Erythroblast (primary cell): Measurements from ENCODE around the gene CAMSAP1.

Experiments
- GATA1 ChIP-seq: IDR thresholded peaks from 2 replicates; pipeline ENCODE4 v1.6.1; 2011; ENCODE audit warnings: low read depth, mild to moderate bottlenecking, control low read depth, low read length, moderate library complexity
- POLR2A ChIP-seq: IDR thresholded peaks from 2 replicates; pipeline ENCODE4 v1.6.1; 2011; ENCODE audit warnings: mild to moderate bottlenecking, low read length

DNA sequence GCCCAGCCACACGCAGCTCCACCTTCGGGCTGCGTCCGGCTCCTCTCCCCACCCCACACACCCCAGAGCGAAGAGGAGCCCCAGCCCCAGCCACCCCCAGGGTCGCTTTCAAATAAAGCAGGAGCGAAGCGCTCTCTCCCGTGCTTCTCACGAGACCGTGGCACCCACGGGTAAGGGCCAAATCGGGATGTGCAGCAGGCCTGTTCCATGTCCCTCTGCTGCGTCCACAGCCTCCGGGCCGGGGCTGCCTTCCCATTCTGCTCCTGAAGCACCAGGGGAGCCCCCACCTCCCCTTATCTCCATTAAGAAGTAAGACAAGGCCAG is 145.5 kb downstream of the CAMSAP1 start:
- TF ChIP-seq POLR2A (no peak), GATA1 (no peak)
